DOHH2 (cell line): ENCODE data around the gene CFAP77.

Experiments used
- H3F3A ChIP-seq: fragments of 200-600 bp; sonication (generic), shearing (Covaris generic); 2 replicates; pipeline ENCODE4 v1.6.0; 2016; ENCODE audit warnings: antibody characterized with exemption, mild to moderate bottlenecking; ENCODE audit not compliant: control insufficient read depth, insufficient read depth
- H3K27ac ChIP-seq: fragments of 200-600 bp; sonication (generic); 2 replicates; pipeline ENCODE4 v1.5.1; 2014; ENCODE audit warnings: low read depth, mild to moderate bottlenecking, low read length, moderate library complexity
- H3K27me3 ChIP-seq: fragments of 200-600 bp; sonication (generic); 2 replicates; pipeline ENCODE4 v1.6.1; 2014; ENCODE audit warnings: mild to moderate bottlenecking, low read length, mixed read lengths; ENCODE audit not compliant: control insufficient read depth
- H3K36me3 ChIP-seq: fragments of 200-600 bp; sonication (generic); 2 replicates; pipeline ENCODE4 v1.6.1; 2014; ENCODE audit warnings: mild to moderate bottlenecking, low read length, moderate library complexity, mixed read lengths; ENCODE audit not compliant: control insufficient read depth
- H3K4me1 ChIP-seq: fragments of 200-600 bp; sonication (generic); 2 replicates; pipeline ENCODE4 v1.6.1; 2014; ENCODE audit warnings: mild to moderate bottlenecking, low read length, mixed read lengths; ENCODE audit not compliant: control insufficient read depth
- H3K4me2 ChIP-seq: fragments of 200-600 bp; sonication (generic); 2 replicates; pipeline ENCODE4 v1.6.0; 2014; ENCODE audit warnings: mild to moderate bottlenecking, low read length, moderate library complexity
- H3K4me3 ChIP-seq: fragments of 200-600 bp; sonication (generic); 2 replicates; pipeline ENCODE4 v1.5.1; 2014; ENCODE audit warnings: mild to moderate bottlenecking, low read length, mixed read lengths
- H3K79me2 ChIP-seq: fragments of 200-600 bp; sonication (generic); 2 replicates; pipeline ENCODE4 v1.6.1; 2014; ENCODE audit warnings: mild to moderate bottlenecking, low read length, mixed read lengths; ENCODE audit not compliant: control insufficient read depth
- H3K9me2 ChIP-seq: fragments of 200-600 bp; sonication (generic); replicated peaks from 2 replicates; pipeline ENCODE4 v1.6.1; 2014; ENCODE audit warnings: mild to moderate bottlenecking, low read length, mixed read lengths; ENCODE audit not compliant: control insufficient read depth
- H3K9me3 ChIP-seq: fragments of 200-600 bp; sonication (generic); 2 replicates; pipeline ENCODE4 v1.6.1; 2014; ENCODE audit warnings: antibody characterized with exemption, low read length, mixed read lengths; ENCODE audit not compliant: control insufficient read depth, insufficient read depth
- H4K20me1 ChIP-seq: fragments of 200-600 bp; sonication (generic); 2 replicates; pipeline ENCODE4 v1.6.0; 2014; ENCODE audit warnings: low read depth, mild to moderate bottlenecking, antibody characterized with exemption, low read length, moderate library complexity; ENCODE audit not compliant: control insufficient read depth, insufficient read depth
- EZH2phosphoT487 ChIP-seq: fragments of 200-600 bp; sonication (generic); IDR thresholded peaks from 2 replicates; pipeline ENCODE4 v1.6.1; 2017; ENCODE audit warnings: borderline replicate concordance, mild to moderate bottlenecking, antibody characterized with exemption, low read length, moderate library complexity, mixed read lengths
- TF ChIP-seq, protein P1 (sequence below): fragments of 200-600 bp; sonication (generic); IDR thresholded peaks from one replicate; pipeline ENCODE4 v1.5.1; 2014; ENCODE audit warnings: antibody characterized with exemption, mild to moderate bottlenecking, low read depth, low read length; ENCODE audit not compliant: poor library complexity, severe bottlenecking

CFAP77 gene

DNA sequence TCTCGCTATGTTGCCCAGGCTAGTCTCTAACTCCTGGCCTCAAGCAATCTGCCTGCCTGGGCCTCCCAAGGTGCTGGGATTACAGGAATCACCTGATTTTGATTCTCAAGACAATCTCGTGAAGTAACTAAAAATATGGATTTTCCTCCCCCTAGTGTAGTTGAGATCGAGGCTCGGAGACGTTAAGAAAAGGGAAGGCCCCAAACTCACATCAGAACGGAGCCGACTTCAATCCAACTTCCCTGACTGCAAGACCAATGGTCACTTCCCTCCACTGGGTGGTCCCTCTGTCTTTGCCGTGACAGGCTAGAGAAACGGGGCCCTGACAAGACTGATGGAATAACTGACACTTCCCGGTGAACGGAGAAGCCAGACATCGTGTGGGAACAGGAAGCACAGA lies 200.7 kb downstream of the CFAP77 start:
- Histone ChIP-seq H3K9me2 (no peaks in the 10 kb centered on the region), H3K4me3 (no peak overlapping the region), H3K27ac (no peak overlapping the region), H3K4me2 (no peak overlapping the region), H3K79me2 (no peaks in the 10 kb centered on the region), H3K9me3 (no peaks in the 10 kb centered on the region), H3F3A (no peaks in the 10 kb centered on the region), H4K20me1 (no peaks in the 10 kb centered on the region), H3K36me3 (peaks cover 62% of the 10 kb centered on the region), H3K27me3 (no peaks in the 10 kb centered on the region), H3K4me1 (no peaks in the 10 kb centered on the region)
- TF ChIP-seq EZH2phosphoT487, result no peak
- TF ChIP-seq, protein P1, sequence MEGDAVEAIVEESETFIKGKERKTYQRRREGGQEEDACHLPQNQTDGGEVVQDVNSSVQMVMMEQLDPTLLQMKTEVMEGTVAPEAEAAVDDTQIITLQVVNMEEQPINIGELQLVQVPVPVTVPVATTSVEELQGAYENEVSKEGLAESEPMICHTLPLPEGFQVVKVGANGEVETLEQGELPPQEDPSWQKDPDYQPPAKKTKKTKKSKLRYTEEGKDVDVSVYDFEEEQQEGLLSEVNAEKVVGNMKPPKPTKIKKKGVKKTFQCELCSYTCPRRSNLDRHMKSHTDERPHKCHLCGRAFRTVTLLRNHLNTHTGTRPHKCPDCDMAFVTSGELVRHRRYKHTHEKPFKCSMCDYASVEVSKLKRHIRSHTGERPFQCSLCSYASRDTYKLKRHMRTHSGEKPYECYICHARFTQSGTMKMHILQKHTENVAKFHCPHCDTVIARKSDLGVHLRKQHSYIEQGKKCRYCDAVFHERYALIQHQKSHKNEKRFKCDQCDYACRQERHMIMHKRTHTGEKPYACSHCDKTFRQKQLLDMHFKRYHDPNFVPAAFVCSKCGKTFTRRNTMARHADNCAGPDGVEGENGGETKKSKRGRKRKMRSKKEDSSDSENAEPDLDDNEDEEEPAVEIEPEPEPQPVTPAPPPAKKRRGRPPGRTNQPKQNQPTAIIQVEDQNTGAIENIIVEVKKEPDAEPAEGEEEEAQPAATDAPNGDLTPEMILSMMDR, result no peak

DNA sequence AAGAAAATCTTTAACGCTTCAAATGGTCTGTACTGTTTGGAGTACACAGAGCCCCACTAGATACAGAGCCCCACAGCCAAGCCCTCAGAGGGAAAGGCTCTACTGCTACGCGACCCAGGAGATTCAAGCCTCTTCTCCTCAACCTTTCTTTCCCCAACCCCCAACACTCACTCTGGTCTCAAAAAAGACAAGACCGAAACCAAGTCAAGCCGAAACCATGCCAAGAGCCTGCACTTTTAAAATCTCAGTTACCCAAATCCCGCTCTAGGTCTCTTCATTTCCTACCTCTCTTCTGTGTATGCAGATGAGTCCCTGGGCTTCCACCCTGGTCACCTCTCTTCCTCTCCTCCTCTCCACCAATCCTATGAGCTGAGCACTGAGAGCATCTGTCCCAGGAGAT lies 204.3 kb downstream of the CFAP77 start:
- Histone ChIP-seq H3K79me2 (no peaks in the 10 kb centered on the region), H3K9me3 (no peaks in the 10 kb centered on the region), H3K27ac (no peak overlapping the region), H3K36me3 (peaks cover 67% of the 10 kb centered on the region), H3K4me2 (no peak overlapping the region), H3F3A (peaks cover 3% of the 10 kb centered on the region; the same call in 1 of the 2 replicates), H3K27me3 (no peaks in the 10 kb centered on the region), H3K4me1 (no peaks in the 10 kb centered on the region), H3K4me3 (no peak overlapping the region), H4K20me1 (no peaks in the 10 kb centered on the region), H3K9me2 (no peaks in the 10 kb centered on the region)
- no peak for TF ChIP-seq EZH2phosphoT487
- TF ChIP-seq, protein P1, result no peak

DNA sequence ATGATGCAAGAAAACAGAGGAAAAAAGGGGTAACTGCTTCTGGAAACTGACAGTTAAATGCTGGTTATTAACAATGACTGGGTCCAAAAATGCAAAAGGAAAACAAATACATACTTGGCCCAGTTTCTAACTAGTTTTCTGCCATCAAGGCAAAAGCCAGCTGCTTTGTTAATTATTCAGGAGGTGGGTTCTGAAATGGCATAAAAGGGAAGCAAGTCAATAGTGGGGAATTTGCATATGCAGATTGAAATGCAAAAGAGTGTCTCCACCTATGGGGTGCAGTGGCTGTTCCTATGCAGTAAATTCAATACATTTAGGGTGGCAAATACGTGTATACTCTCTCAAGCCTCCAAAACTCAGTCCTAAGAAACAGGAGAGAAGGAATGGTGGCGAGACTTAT lies 205.8 kb downstream of the CFAP77 start:
- Histone ChIP-seq H3K79me2 (no peaks in the 10 kb centered on the region), H3K4me2 (no peak overlapping the region), H3K9me2 (no peaks in the 10 kb centered on the region), H3K9me3 (no peaks in the 10 kb centered on the region), H3K27ac (no peak overlapping the region), H3K27me3 (no peaks in the 10 kb centered on the region), H3F3A (peaks cover 3% of the 10 kb centered on the region; the same call in 1 of the 2 replicates), H4K20me1 (no peaks in the 10 kb centered on the region), H3K36me3 (peaks cover 70% of the 10 kb centered on the region), H3K4me3 (no peak overlapping the region), H3K4me1 (no peaks in the 10 kb centered on the region)
- no peak for TF ChIP-seq EZH2phosphoT487
- TF ChIP-seq, protein P1, result no peak
